Stomach (tissue), 9 donors: ENCODE measurements around the gene OSMR. TPM values are rescaled to one million over a fixed set of nuclear protein-coding genes. Genes with fewer than 3 reads are reported as not detected.

Experiments
- DNase-seq, 2 donors: peaks; one replicate each; pipeline versions ENCODE4 v3.0.0 to v3.0.0-alpha.2; 2013 to 2019
- H3K27ac ChIP-seq, 5 donors: fragments of 200-600 bp in 4 of 5; sonication (generic) in 4 of 5; one replicate each; pipeline ENCODE4 v1.5.1; 2013 to 2019; ENCODE audit warnings: mild to moderate bottlenecking in 1 of 5, moderate library complexity in 1 of 5
- H3K27me3 ChIP-seq, 3 donors: fragments of 200-600 bp; sonication (generic); one replicate each; pipeline ENCODE4 v1.5.1; 2017 to 2019; ENCODE audit warnings: mixed run types in 1 of 3
- H3K36me3 ChIP-seq, 4 donors: fragments of 200-600 bp; sonication (generic); 1 replicate in 3 of 4; 2 replicates in 1 of 4; pipeline ENCODE4 v1.5.1; 2016 to 2019
- H3K4me1 ChIP-seq, 4 donors: fragments of 200-600 bp; sonication (generic); one replicate each; pipeline ENCODE4 v1.5.1; 2016 to 2019
- H3K4me3 ChIP-seq, 4 donors: fragments of 200-600 bp; sonication (generic) in 3 of 4; one replicate each; pipeline ENCODE4 v1.5.1; 2016 to 2019; ENCODE audit warnings: mild to moderate bottlenecking in 1 of 4
- H3K9me3 ChIP-seq, 4 donors: fragments of 200-600 bp; sonication (generic); one replicate each; pipeline ENCODE4 v1.5.1; 2016 to 2019
- EP300 ChIP-seq: sonication (generic); formaldehyde crosslinking; IDR thresholded peaks from one replicate; pipeline ENCODE4 v1.6.1; 2017; ENCODE audit warnings: antibody characterized with exemption
- POLR2A ChIP-seq, 4 donors: fragments of 450-650 bp; IDR thresholded peaks; one replicate each; pipeline ENCODE4 v1.6.1; 2016; ENCODE audit warnings: antibody characterized with exemption in 4 of 4, control low read depth in 2 of 4, mild to moderate bottlenecking in 1 of 4, moderate library complexity in 1 of 4
- POLR2AphosphoS5 ChIP-seq, 3 donors: sonication (generic); formaldehyde crosslinking; IDR thresholded peaks; one replicate each; pipeline ENCODE4 v1.6.1; 2016; ENCODE audit warnings: antibody characterized with exemption in 3 of 3
- WGBS, 5 donors: extraction: QIAGEN DNeasy Blood & Tissue Kit in 3 of 5; methylation state at CpG; one replicate each; pipeline versions ENCODE4 v1.1.5 to v1.1.7; 2013 to 2018; 5-methylcytosine and 5-hydroxymethylcytosine counted together
- intact Hi-C: fragments of 100-400 bp; cut with DNase I; formaldehyde crosslinking; loops from one replicate; pipeline ENCODE4 v1.15.1; 2023; ENCODE audit warnings: low total_unique reads
- polyA plus RNA-seq, 3 donors: library from polyadenylated mRNA; stranded (reverse); fragments of 200-250 nt; gene quantifications; one replicate each; pipeline ENCODE4 v1.2.3, GENCODE V29; 2013
- total RNA-seq, 5 donors: library from RNA; depleted of rRNA; stranded (reverse); fragments of >200 nt; gene quantifications; one replicate each; pipeline versions ENCODE4 v1.1.0 to v1.2.3, GENCODE V29; 2014 to 2016
- TF ChIP-seq, protein P1 (sequence below), 7 experiments: fragments of 450-650 bp in 4 of 7; fragments of 200-600 bp in 3 of 7; sonication (generic) in 3 of 7; IDR thresholded peaks; one replicate each; pipeline ENCODE4 v1.5.1; 2016 to 2019; ENCODE audit warnings: antibody characterized with exemption in 7 of 7, control low read depth in 2 of 7, mild to moderate bottlenecking in 1 of 7
- donor health status: healthy with polysubstance abuse.
- donor health status: Bipolar disorder and iron deficiency.
- donor health status: healthy.

The OSMR gene
- total and polyA plus RNA-seq, 8 donors: 2.7 to 50.3 (median 11.9) TPM

DNA sequence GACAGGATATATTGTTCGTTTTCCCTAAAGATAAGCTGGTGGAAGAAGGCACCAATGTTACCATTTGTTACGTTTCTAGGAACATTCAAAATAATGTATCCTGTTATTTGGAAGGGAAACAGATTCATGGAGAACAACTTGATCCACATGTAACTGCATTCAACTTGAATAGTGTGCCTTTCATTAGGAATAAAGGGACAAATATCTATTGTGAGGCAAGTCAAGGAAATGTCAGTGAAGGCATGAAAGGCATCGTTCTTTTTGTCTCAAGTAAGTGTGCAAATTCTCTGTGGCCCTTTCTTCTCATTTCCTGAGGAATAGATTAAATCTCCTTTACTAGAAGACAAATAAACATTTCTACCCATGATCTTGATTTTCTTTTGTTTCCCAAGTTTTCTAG is 38.0 kb downstream of the OSMR start:
- H3K9me3 ChIP-seq: no peaks in the 10 kb centered on the region
- H3K4me3 ChIP-seq: no peak overlapping the region
- 64 to 81% (median 72%) methylated on average over 3 of the region's 3 CpGs for WGBS, 5 donors
- no peak overlapping the region for H3K27ac ChIP-seq
- TF ChIP-seq, protein P1, sequence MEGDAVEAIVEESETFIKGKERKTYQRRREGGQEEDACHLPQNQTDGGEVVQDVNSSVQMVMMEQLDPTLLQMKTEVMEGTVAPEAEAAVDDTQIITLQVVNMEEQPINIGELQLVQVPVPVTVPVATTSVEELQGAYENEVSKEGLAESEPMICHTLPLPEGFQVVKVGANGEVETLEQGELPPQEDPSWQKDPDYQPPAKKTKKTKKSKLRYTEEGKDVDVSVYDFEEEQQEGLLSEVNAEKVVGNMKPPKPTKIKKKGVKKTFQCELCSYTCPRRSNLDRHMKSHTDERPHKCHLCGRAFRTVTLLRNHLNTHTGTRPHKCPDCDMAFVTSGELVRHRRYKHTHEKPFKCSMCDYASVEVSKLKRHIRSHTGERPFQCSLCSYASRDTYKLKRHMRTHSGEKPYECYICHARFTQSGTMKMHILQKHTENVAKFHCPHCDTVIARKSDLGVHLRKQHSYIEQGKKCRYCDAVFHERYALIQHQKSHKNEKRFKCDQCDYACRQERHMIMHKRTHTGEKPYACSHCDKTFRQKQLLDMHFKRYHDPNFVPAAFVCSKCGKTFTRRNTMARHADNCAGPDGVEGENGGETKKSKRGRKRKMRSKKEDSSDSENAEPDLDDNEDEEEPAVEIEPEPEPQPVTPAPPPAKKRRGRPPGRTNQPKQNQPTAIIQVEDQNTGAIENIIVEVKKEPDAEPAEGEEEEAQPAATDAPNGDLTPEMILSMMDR (IDR thresholded peaks at IDR 0.05): no peak
- TF ChIP-seq POLR2AphosphoS5 (IDR thresholded peaks at IDR 0.05) (no peak), EP300 (no peak), POLR2A (IDR thresholded peaks at IDR 0.05) (no peak)
- intact Hi-C loops: no loop called here
- no peaks in the 10 kb centered on the region for H3K4me1 ChIP-seq
- DNase-seq: no peak
- H3K27me3 ChIP-seq: no peaks in the 10 kb centered on the region
- H3K36me3 ChIP-seq: peaks cover 23 to 95% (median 76%) of the 10 kb centered on the region in 4 donors

DNA sequence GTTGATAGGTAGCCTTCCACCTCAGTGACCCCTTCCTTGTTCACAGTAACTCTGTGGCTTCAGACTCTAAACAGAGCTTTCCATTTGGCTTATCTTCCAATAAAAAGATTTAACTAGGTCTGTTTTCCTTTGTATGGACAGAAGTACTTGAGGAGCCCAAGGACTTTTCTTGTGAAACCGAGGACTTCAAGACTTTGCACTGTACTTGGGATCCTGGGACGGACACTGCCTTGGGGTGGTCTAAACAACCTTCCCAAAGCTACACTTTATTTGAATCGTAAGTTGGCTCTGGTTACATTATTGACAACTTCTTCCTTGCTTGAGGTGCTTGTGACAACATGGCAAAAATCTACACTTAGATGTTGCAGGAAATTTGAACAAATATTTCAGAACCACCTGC is 39.4 kb downstream of the OSMR start:
- peaks cover 22 to 83% (median 67%) of the 10 kb centered on the region in 4 donors for H3K36me3 ChIP-seq
- H3K4me1 ChIP-seq: no peaks in the 10 kb centered on the region
- WGBS, 5 donors: 87 to 95% (median 92%) methylated on average over 3 of the region's 3 CpGs
- no peaks in the 10 kb centered on the region for H3K27me3 ChIP-seq
- no peaks in the 10 kb centered on the region for H3K9me3 ChIP-seq
- H3K27ac ChIP-seq: no peak overlapping the region
- intact Hi-C loops: no loop called here
- TF ChIP-seq, protein P1 (IDR thresholded peaks at IDR 0.05): no peak
- no peak for TF ChIP-seq POLR2A (IDR thresholded peaks at IDR 0.05)
- no peak for TF ChIP-seq POLR2AphosphoS5 (IDR thresholded peaks at IDR 0.05)
- TF ChIP-seq EP300: no peak
- no peak overlapping the region for H3K4me3 ChIP-seq
- no peak for DNase-seq

DNA sequence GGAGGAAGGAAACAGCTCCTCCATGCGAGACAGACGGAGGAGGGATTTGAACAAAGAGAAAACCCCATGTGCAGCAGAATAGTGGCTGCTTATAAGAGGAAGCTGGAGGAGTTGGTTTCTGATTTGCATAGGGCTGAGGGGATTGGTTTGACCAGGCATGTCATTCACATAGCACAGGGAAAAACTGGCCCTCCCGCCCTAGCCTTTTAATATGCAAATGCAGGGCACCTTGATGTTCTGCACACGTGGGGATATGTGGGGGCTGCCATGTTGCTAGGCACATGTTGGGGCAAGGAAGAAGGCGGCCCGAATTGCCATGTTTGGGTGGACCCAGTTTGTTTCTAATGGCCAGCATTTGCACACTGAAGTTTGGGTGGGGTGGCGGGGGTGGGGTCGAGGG is 42.2 kb downstream of the OSMR start:
- DNase-seq: no peak
- TF ChIP-seq, protein P1 (IDR thresholded peaks at IDR 0.05): no peak
- no peak for TF ChIP-seq POLR2AphosphoS5 (IDR thresholded peaks at IDR 0.05)
- no peak for TF ChIP-seq POLR2A (IDR thresholded peaks at IDR 0.05)
- no peak for TF ChIP-seq EP300
- H3K27me3 ChIP-seq: no peaks in the 10 kb centered on the region
- peaks cover 11 to 81% (median 56%) of the 10 kb centered on the region in 4 donors for H3K36me3 ChIP-seq
- H3K4me1 ChIP-seq: no peaks in the 10 kb centered on the region
- H3K9me3 ChIP-seq: no peaks in the 10 kb centered on the region
- no peak overlapping the region for H3K27ac ChIP-seq
- WGBS, 5 donors: 72 to 76% (median 76%) methylated on average over 8 of the region's 8 CpGs
- H3K4me3 ChIP-seq: no peak overlapping the region
- intact Hi-C loops: no loop called here

DNA sequence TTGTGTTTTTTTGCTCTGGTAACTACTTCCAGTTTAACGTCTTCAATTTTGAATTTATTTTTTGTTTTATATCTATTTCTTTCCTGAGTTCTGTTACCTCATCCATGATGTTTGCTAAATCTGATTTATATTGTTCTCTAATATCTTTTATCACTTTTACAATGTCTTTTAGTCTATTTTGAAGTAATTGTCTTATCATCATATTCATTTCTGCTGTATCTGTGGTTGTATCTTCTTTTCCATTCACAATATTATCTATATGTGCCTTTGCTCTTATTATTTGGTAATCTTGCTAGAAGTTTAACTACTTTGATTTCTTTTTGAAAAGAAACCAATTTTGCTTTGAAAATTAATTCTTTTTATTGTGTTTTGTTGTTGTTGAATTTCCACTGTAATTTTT is 43.6 kb downstream of the OSMR start:
- Histone ChIP-seq H3K27me3 (no peaks in the 10 kb centered on the region), H3K27ac (no peak overlapping the region), H3K9me3 (peaks cover 0 to 6% (median 0%) of the 10 kb centered on the region in 4 donors), H3K4me3 (no peak overlapping the region), H3K4me1 (no peaks in the 10 kb centered on the region), H3K36me3 (peaks cover 11 to 67% (median 43%) of the 10 kb centered on the region in 4 donors)
- WGBS, 5 donors: 74 to 95% (median 89%) methylated on average over 1 of the region's 1 CpG
- no peak for DNase-seq
- intact Hi-C loops: no loop called here
- no peak for TF ChIP-seq EP300
- TF ChIP-seq POLR2AphosphoS5 (IDR thresholded peaks at IDR 0.05): no peak
- no peak for TF ChIP-seq POLR2A (IDR thresholded peaks at IDR 0.05)
- TF ChIP-seq, protein P1 (IDR thresholded peaks at IDR 0.05): no peak
